Suprapubic skin (tissue), 4 donors: ENCODE measurements around the gene CACYBP.

Experiments used
- CTCF ChIP-seq, 2 donors: fragments of 200-600 bp in 1 of 2; fragments of 450-650 bp in 1 of 2; sonication (generic) in 1 of 2; IDR thresholded peaks; one replicate each; pipeline ENCODE4 v1.5.1; 2016 to 2019; ENCODE audit warnings: antibody characterized with exemption in 2 of 2, mild to moderate bottlenecking in 1 of 2, moderate library complexity in 1 of 2
- EP300 ChIP-seq: sonication (generic); formaldehyde crosslinking; IDR thresholded peaks from one replicate; pipeline ENCODE4 v1.6.1; 2017; ENCODE audit warnings: antibody characterized with exemption
- POLR2A ChIP-seq, 2 donors: fragments of 450-650 bp; IDR thresholded peaks; one replicate each; pipeline ENCODE4 v1.6.1; 2017; ENCODE audit warnings: antibody characterized with exemption in 2 of 2, mild to moderate bottlenecking in 2 of 2, moderate library complexity in 2 of 2
- POLR2AphosphoS5 ChIP-seq, 3 donors: sonication (generic); formaldehyde crosslinking; IDR thresholded peaks; one replicate each; pipeline ENCODE4 v1.6.1; 2017; ENCODE audit warnings: antibody characterized with exemption in 3 of 3

DNA sequence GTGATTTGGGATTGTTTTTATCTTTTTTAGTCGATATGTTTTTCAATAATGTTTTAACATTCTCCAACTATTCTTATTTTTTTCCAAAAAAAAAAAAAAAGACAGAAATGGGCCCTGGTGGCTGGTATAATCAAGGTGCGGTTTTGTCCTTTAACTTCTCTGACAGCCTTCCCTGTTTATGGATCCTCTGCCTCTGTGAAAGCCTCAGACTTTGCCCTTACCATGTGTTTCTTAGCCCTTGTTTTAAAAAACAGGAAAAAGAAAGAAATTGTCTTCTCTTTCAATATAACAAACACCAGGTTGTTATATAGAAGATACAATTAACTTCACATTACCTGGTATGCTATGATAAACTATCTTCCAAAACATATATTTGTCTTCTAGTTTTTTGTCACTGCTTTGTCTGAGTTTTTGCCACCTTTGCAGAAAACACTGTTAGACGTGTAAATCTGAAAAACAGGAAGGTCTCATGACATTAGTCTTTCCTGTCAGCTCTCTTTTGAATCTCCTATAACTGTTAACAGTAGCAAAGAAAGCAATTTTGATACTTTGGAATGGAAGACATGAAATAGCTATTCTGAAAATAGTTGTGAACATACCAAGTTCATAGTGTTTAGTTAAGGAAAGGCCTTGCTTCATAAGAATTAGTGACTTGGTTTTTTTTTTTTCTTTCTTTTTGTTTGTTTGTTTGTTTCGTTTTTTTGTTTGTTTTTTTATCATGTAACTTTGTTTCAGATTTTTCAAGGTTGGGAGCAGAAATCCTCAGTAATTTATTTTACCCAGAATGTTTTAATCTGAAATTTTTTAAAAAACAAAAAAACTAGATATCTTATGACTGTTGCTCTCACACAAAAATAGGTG is 31.7 kb upstream of the CACYBP start:
- TF ChIP-seq CTCF (IDR thresholded peaks at IDR 0.05), result no peak
- no peak for TF ChIP-seq POLR2AphosphoS5 (IDR thresholded peaks at IDR 0.05)
- no peak for TF ChIP-seq EP300
- TF ChIP-seq POLR2A (IDR thresholded peaks at IDR 0.05), result no peak
